ENCODE measurements around the gene ACSM4. TPM values are rescaled to one million over a fixed set of nuclear protein-coding genes. Genes with fewer than 3 reads are reported as not detected.

ACSM4 gene
- total RNA-seq, 4 donors from 2014 or later = not detected

GRCh38 chr12:7292300-7292699 is 11.6 kb upstream of the ACSM4 start:
- Histone ChIP-seq H3K4me1 (no peaks in the 10 kb centered on the region), H3K27ac (replicated peaks in 1 of 4) (no peak overlapping the region), H3K9me3 (peaks cover 0 to 8% (median 0%) of the 10 kb centered on the region in 4 donors), H3K36me3 (no peaks in the 10 kb centered on the region), H3K4me3 (no peak overlapping the region), H3K27me3 (no peaks in the 10 kb centered on the region)
- DNase-seq (ENCODE audit: extremely low spot score) = no peak
- intact Hi-C loops (cut with DNase I) = no loop called here
- WGBS = 57% methylated on average over 2 of the region's 2 CpGs
- TF ChIP-seq EP300 (IDR thresholded peaks at IDR 0.05) (no peak), CTCF (IDR thresholded peaks at IDR 0.05) (no peak), POLR2AphosphoS5 (IDR thresholded peaks at IDR 0.05) (no peak), POLR2A (IDR thresholded peaks at IDR 0.05; ENCODE audit: low read depth) (no peak)

GRCh38 chr12:7293670-7294069 is 10.2 kb upstream of the ACSM4 start:
- Histone ChIP-seq H3K27me3 (no peaks in the 10 kb centered on the region), H3K4me3 (no peak overlapping the region), H3K27ac (replicated peaks in 1 of 4) (no peak overlapping the region), H3K36me3 (no peaks in the 10 kb centered on the region), H3K9me3 (no peaks in the 10 kb centered on the region), H3K4me1 (no peaks in the 10 kb centered on the region)
- DNase-seq (ENCODE audit: extremely low spot score) = no peak
- intact Hi-C loops (cut with DNase I) = no loop called here
- TF ChIP-seq EP300 (IDR thresholded peaks at IDR 0.05) (no peak), POLR2A (IDR thresholded peaks at IDR 0.05; ENCODE audit: low read depth) (no peak), POLR2AphosphoS5 (IDR thresholded peaks at IDR 0.05) (no peak), CTCF (IDR thresholded peaks at IDR 0.05) (no peak)
- WGBS = 58% methylated on average over 1 of the region's 1 CpG

GRCh38 chr12:7295529-7295928 is 8.3 kb upstream of the ACSM4 start:
- Histone ChIP-seq H3K27me3 (no peaks in the 10 kb centered on the region), H3K4me3 (no peak overlapping the region), H3K27ac (replicated peaks in 1 of 4) (no peak overlapping the region), H3K36me3 (no peaks in the 10 kb centered on the region), H3K4me1 (no peaks in the 10 kb centered on the region), H3K9me3 (no peaks in the 10 kb centered on the region)
- DNase-seq (ENCODE audit: extremely low spot score) = no peak
- WGBS = 89% methylated on average over 1 of the region's 1 CpG
- intact Hi-C loops (cut with DNase I) = no loop called here
- TF ChIP-seq POLR2A (IDR thresholded peaks at IDR 0.05; ENCODE audit: low read depth) (no peak), POLR2AphosphoS5 (IDR thresholded peaks at IDR 0.05) (no peak)

- no peak for DNase-seq (ENCODE audit: extremely low spot score)
- H3K36me3 ChIP-seq = no peaks in the 10 kb centered on the region
- no peak overlapping the region for H3K27ac ChIP-seq (replicated peaks in 1 of 4)
- no peaks in the 10 kb centered on the region for H3K27me3 ChIP-seq
- H3K4me3 ChIP-seq = no peak overlapping the region
- WGBS = 90% methylated on average over 2 of the region's 2 CpGs
- no peak for TF ChIP-seq CTCF (IDR thresholded peaks at IDR 0.05)
- no peak for TF ChIP-seq POLR2AphosphoS5 (IDR thresholded peaks at IDR 0.05)
- TF ChIP-seq EP300 (IDR thresholded peaks at IDR 0.05) = no peak
- intact Hi-C loops (cut with DNase I) = no loop called here
- H3K4me1 ChIP-seq = no peaks in the 10 kb centered on the region
- no peaks in the 10 kb centered on the region for H3K9me3 ChIP-seq
These were observed 6.0 kb upstream of the ACSM4 start for GRCh38 chr12:7297865-7298264.

GRCh38 chr12:7302266-7302986 is 1.4 kb upstream of the ACSM4 start:
- H3K9me3 ChIP-seq = no peaks in the 10 kb centered on the region
- H3K36me3 ChIP-seq = no peaks in the 10 kb centered on the region
- intact Hi-C loops (cut with DNase I) = no loop called here
- no peak for DNase-seq (ENCODE audit: extremely low spot score)
- H3K27ac ChIP-seq (replicated peaks in 1 of 4) = no peak overlapping the region
- TF ChIP-seq EP300 (IDR thresholded peaks at IDR 0.05) (no peak), POLR2AphosphoS5 (IDR thresholded peaks at IDR 0.05) (no peak), CTCF (IDR thresholded peaks at IDR 0.05) (no peak), POLR2A (IDR thresholded peaks at IDR 0.05; ENCODE audit: low read depth) (no peak)
- 76% methylated on average over 5 of the region's 5 CpGs for WGBS
- H3K4me1 ChIP-seq = no peaks in the 10 kb centered on the region
- H3K27me3 ChIP-seq = no peaks in the 10 kb centered on the region
- no peak overlapping the region for H3K4me3 ChIP-seq

Data from esophagus muscularis mucosa (tissue), 4 donors.